Panc1 (cell line): ENCODE data around the gene LCOR. TPM values are rescaled to one million over a fixed set of nuclear protein-coding genes. Genes with fewer than 3 reads are reported as not detected.

Experiments
- ATAC-seq: fragments of 200-7000 bp; cut with Tn5 transposase; 2 replicates; pipeline ENCODE4 v1.9.1; 2020; ENCODE audit warnings: mild to moderate bottlenecking, moderate library complexity
- BruUV-seq: library from RNA; stranded (reverse); fragments of 400-500 nt; replicated peaks from 2 replicates; lab custom pipeline; 2021; lab: Mats Ljungman, UMichigan
- CTCF ChIA-PET: fragments of 300-600 bp; sonication (Branson Sonifier 250); formaldehyde crosslinking; loops from one replicate; lab custom pipeline; 2022; ENCODE audit warnings: antibody characterized with exemption; lab: Charles Lee
- POLR2A ChIA-PET: fragments of 300-600 bp; sonication (Branson Sonifier 250); formaldehyde crosslinking; loops from one replicate; lab custom pipeline; 2022; ENCODE audit warnings: antibody characterized with exemption; lab: Charles Lee
- DNase-seq: peaks from one replicate; pipeline ENCODE4 v3.0.0-alpha.2; 2010; ENCODE audit warnings: low read depth, low spot score
- H3K27ac ChIP-seq: 2 replicates; pipeline ENCODE4 v1.5.1; 2011; ENCODE audit warnings: mild to moderate bottlenecking, low read length, inconsistent platforms
- H3K27me3 ChIP-seq: fragments of 200-500 bp; sonication (Bioruptor generic); 2 replicates; pipeline ENCODE4 v1.6.0; 2014; ENCODE audit warnings: low read length, inconsistent platforms; ENCODE audit not compliant: control insufficient read depth, insufficient read depth
- H3K36me3 ChIP-seq: fragments of 200-500 bp; sonication (Bioruptor generic); 2 replicates; pipeline ENCODE4 v1.5.1; 2014; ENCODE audit warnings: inconsistent platforms, mild to moderate bottlenecking, low read length, moderate library complexity; ENCODE audit not compliant: control insufficient read depth, insufficient read depth
- H3K4me1 ChIP-seq: 2 replicates; pipeline ENCODE4 v1.5.1; 2011; ENCODE audit warnings: inconsistent platforms, mild to moderate bottlenecking, low read length, moderate library complexity; ENCODE audit not compliant: control insufficient read depth, insufficient read depth
- H3K4me3 ChIP-seq, 2 experiments: 2 replicates each; pipeline ENCODE4 v1.5.1; 2011 to 2012; ENCODE audit warnings: low read depth in 2 of 2, low read length in 2 of 2, mild to moderate bottlenecking in 2 of 2, inconsistent platforms in 1 of 2, moderate library complexity in 1 of 2
- H3K9me3 ChIP-seq: fragments of 200-500 bp; sonication (Bioruptor generic); 2 replicates; pipeline ENCODE4 v1.5.1; 2014; ENCODE audit warnings: low read depth, mild to moderate bottlenecking, inconsistent platforms, low read length, moderate library complexity; ENCODE audit not compliant: control insufficient read depth, insufficient read depth
- POLR2AphosphoS5 ChIP-seq: IDR thresholded peaks from 2 replicates; pipeline ENCODE4 v1.6.1; 2012; ENCODE audit warnings: mild to moderate bottlenecking, low read depth, low read length, moderate library complexity
- SIN3A ChIP-seq: IDR thresholded peaks from 2 replicates; pipeline ENCODE4 v1.6.1; 2012; ENCODE audit warnings: low read depth, mild to moderate bottlenecking, low read length, moderate library complexity, borderline replicate concordance; ENCODE audit not compliant: insufficient read depth
- TCF7L2 ChIP-seq: IDR thresholded peaks from 2 replicates; pipeline ENCODE4 v1.6.1; 2011; ENCODE audit warnings: mild to moderate bottlenecking, low read depth, low read length, inconsistent platforms
- in situ Hi-C: cut with HindIII; loops from 2 replicates; pipeline ENCODE4 v1.10.0; 2016; ENCODE audit warnings: low sequenced_read_pairs, low pct_unique_long_range_greater_than_20kb
- intact Hi-C: fragments of 100-400 bp; cut with micrococcal nuclease; formaldehyde crosslinking; loops from one replicate; pipeline ENCODE4 v1.10.0; 2022; ENCODE audit not compliant: unreplicated experiment
- total RNA-seq: library from RNA; stranded (reverse); gene quantifications from one replicate; pipeline ENCODE4 v1.2.1, GENCODE V29; 2021; ENCODE audit not compliant: unreplicated experiment
- TF ChIP-seq, protein P1 (sequence below), 2 experiments: IDR thresholded peaks; 2 replicates each; pipeline ENCODE4 v1.6.1; 2011 to 2012; ENCODE audit warnings: low read depth in 2 of 2, control low read depth in 1 of 2, low read length in 1 of 2, mild to moderate bottlenecking in 1 of 2, moderate library complexity in 1 of 2; ENCODE audit not compliant: insufficient read depth in 1 of 2
- TF ChIP-seq, protein P2 (sequence below): fragments of 450-650 bp; IDR thresholded peaks from 2 replicates; pipeline ENCODE4 v1.5.1; 2017; ENCODE audit warnings: mild to moderate bottlenecking

LCOR gene
- total RNA-seq, 1 experiment from 2014 or later: 58.0 TPM

DNA sequence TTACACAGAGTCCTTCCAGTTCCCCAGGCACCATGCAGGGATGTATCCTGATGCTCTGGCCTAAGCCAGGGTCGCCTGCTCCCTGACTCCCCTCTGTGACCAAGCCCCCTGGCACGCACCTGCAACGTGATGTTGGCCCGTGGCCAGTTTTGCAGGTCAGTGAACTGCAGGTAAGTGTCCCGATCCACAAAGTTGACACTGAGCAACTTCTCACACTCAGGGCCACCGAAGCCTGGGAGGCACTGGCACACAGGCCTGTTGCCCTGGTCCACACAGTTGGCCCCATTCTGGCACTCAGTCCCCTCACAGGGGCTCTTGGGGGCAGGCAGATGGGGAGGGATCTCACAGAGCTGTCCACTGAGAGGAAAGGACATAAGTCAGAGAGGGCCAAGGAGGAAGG is 174.3 kb downstream of the LCOR start:
- POLR2A ChIA-PET: no interaction called here
- TF ChIP-seq, protein P1, sequence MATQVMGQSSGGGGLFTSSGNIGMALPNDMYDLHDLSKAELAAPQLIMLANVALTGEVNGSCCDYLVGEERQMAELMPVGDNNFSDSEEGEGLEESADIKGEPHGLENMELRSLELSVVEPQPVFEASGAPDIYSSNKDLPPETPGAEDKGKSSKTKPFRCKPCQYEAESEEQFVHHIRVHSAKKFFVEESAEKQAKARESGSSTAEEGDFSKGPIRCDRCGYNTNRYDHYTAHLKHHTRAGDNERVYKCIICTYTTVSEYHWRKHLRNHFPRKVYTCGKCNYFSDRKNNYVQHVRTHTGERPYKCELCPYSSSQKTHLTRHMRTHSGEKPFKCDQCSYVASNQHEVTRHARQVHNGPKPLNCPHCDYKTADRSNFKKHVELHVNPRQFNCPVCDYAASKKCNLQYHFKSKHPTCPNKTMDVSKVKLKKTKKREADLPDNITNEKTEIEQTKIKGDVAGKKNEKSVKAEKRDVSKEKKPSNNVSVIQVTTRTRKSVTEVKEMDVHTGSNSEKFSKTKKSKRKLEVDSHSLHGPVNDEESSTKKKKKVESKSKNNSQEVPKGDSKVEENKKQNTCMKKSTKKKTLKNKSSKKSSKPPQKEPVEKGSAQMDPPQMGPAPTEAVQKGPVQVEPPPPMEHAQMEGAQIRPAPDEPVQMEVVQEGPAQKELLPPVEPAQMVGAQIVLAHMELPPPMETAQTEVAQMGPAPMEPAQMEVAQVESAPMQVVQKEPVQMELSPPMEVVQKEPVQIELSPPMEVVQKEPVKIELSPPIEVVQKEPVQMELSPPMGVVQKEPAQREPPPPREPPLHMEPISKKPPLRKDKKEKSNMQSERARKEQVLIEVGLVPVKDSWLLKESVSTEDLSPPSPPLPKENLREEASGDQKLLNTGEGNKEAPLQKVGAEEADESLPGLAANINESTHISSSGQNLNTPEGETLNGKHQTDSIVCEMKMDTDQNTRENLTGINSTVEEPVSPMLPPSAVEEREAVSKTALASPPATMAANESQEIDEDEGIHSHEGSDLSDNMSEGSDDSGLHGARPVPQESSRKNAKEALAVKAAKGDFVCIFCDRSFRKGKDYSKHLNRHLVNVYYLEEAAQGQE (IDR thresholded peaks at IDR 0.05; ENCODE audit: insufficient read depth in 1 of 2, low read depth in 2 of 2, low read length in 1 of 2): no peak
- TF ChIP-seq TCF7L2: no peak
- no peak for TF ChIP-seq SIN3A
- TF ChIP-seq POLR2AphosphoS5: no peak
- TF ChIP-seq, protein P2, sequence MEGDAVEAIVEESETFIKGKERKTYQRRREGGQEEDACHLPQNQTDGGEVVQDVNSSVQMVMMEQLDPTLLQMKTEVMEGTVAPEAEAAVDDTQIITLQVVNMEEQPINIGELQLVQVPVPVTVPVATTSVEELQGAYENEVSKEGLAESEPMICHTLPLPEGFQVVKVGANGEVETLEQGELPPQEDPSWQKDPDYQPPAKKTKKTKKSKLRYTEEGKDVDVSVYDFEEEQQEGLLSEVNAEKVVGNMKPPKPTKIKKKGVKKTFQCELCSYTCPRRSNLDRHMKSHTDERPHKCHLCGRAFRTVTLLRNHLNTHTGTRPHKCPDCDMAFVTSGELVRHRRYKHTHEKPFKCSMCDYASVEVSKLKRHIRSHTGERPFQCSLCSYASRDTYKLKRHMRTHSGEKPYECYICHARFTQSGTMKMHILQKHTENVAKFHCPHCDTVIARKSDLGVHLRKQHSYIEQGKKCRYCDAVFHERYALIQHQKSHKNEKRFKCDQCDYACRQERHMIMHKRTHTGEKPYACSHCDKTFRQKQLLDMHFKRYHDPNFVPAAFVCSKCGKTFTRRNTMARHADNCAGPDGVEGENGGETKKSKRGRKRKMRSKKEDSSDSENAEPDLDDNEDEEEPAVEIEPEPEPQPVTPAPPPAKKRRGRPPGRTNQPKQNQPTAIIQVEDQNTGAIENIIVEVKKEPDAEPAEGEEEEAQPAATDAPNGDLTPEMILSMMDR: no peak
- no TSS peak for BruUV-seq

DNA sequence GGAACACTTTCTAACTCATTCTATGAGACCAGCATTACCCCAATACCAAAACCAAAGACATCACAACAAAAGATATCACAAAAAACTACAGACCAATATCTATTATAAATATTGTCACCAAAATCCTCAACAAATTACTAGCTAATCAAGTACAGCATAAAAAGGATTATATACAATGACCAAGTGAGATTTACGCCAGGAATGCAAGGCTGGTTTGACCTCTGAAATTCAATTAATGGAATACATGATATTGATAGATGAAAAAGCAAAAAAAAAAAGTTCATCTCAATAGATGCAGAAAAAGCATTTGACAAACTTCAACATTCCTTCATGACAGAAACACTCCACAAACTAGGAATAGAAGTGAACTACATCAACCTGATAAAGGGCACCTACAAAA is 175.3 kb downstream of the LCOR start:
- H3K27ac ChIP-seq: no peak overlapping the region
- in situ Hi-C loops (no loop called here), intact Hi-C loops (no loop called here)
- DNase-seq (no peak), ATAC-seq (no peak)
- H3K36me3 ChIP-seq: no peaks in the 10 kb centered on the region
- ChIA-PET POLR2A (no interaction called here), CTCF (no interaction called here)
- TF ChIP-seq, protein P1 (IDR thresholded peaks at IDR 0.05; ENCODE audit: insufficient read depth in 1 of 2, low read depth in 2 of 2, low read length in 1 of 2): no peak
- TF ChIP-seq POLR2AphosphoS5 (no peak), TCF7L2 (no peak), SIN3A (no peak)
- TF ChIP-seq, protein P2: no peak
- H3K4me1 ChIP-seq: no peaks in the 10 kb centered on the region
- H3K4me3 ChIP-seq: no peak overlapping the region
- peaks cover 8% of the 10 kb centered on the region; the same call in 1 of the 2 replicates for H3K9me3 ChIP-seq
- H3K27me3 ChIP-seq: no peaks in the 10 kb centered on the region; the same call in 1 of the 2 replicates
- no TSS peak for BruUV-seq

More for the DNA sequence above, 174.3 kb downstream of the LCOR start:
- CTCF ChIA-PET: no interaction called here
- in situ Hi-C loops (no loop called here), intact Hi-C loops (no loop called here)
- Histone ChIP-seq H3K4me1 (no peaks in the 10 kb centered on the region), H3K36me3 (no peaks in the 10 kb centered on the region), H3K9me3 (peaks cover 8% of the 10 kb centered on the region; the same call in 1 of the 2 replicates), H3K27me3 (no peaks in the 10 kb centered on the region; the same call in 1 of the 2 replicates), H3K4me3 (no peak overlapping the region), H3K27ac (no peak overlapping the region)
- no peak for ATAC-seq
- no peak for DNase-seq
